Ascending aorta (tissue), 2 donors: Measurements from ENCODE around the gene ZNRF3. TPM values are rescaled to one million over a fixed set of nuclear protein-coding genes. Genes with fewer than 3 reads are reported as not detected.

Source experiments
- DNase-seq, 2 donors: peaks; one replicate each; pipeline ENCODE4 v3.0.0-alpha.2; 2019; ENCODE audit warnings: low spot score in 2 of 2
- H3K27ac ChIP-seq, 2 donors: fragments of 200-600 bp; sonication (generic); one replicate each; pipeline ENCODE4 v1.5.1; 2016 to 2017; ENCODE audit warnings: mild to moderate bottlenecking in 1 of 2
- H3K27me3 ChIP-seq: fragments of 200-600 bp; sonication (generic); one replicate; pipeline ENCODE4 v1.5.1; 2017
- H3K36me3 ChIP-seq, 2 donors: fragments of 200-600 bp; sonication (generic); one replicate each; pipeline ENCODE4 v1.5.1; 2016
- H3K4me1 ChIP-seq, 2 donors: fragments of 200-600 bp; sonication (generic); one replicate each; pipeline ENCODE4 v1.5.1; 2016 to 2017; ENCODE audit warnings: mild to moderate bottlenecking in 1 of 2
- H3K4me3 ChIP-seq, 2 donors: fragments of 200-600 bp; sonication (generic); one replicate each; pipeline ENCODE4 v1.5.1; 2016 to 2017; ENCODE audit warnings: mild to moderate bottlenecking in 1 of 2
- H3K9me3 ChIP-seq, 2 donors: fragments of 200-600 bp; sonication (generic); one replicate each; pipeline ENCODE4 v1.5.1; 2016
- intact Hi-C: fragments of 100-400 bp; cut with DNase I; formaldehyde crosslinking; loops from one replicate; pipeline ENCODE4 v1.15.1; 2023
- total RNA-seq: library from RNA; depleted of rRNA; stranded (reverse); fragments of >200 nt; gene quantifications from one replicate; pipeline ENCODE4 v1.1.0, GENCODE V29; 2016
- TF ChIP-seq, protein P1 (sequence below), 3 experiments: fragments of 200-600 bp in 2 of 3; fragments of 450-650 bp in 1 of 3; sonication (generic) in 2 of 3; IDR thresholded peaks; one replicate each; pipeline ENCODE4 v1.5.1; 2016 to 2019; ENCODE audit warnings: antibody characterized with exemption in 3 of 3, mild to moderate bottlenecking in 1 of 3, moderate library complexity in 1 of 3

ZNRF3 gene
- total RNA-seq, 1 donor from 2014 or later, result 49.1 TPM

DNA sequence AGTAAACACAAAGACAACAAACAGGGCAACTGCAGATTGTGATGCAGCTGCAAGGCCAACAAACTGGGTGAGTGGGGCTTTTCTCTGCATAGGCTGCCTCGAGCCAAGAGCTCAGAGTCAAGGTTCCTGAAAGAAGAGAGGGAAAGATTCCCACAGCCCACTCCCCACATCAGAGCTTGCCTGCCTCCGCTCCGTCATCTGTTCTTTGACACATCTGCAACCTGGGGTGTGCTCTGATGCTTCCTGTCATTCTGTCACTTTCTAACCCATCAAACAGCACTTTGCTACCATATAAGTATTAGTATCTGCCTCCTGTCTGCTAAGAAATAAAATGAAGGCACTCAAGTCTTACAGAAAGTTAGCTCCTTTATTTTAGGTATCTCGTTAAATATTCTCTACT, 131.4 kb downstream of the ZNRF3 start:
- H3K9me3 ChIP-seq, result no peaks in the 10 kb centered on the region
- H3K4me1 ChIP-seq, result peaks cover 0 to 24% of the 10 kb centered on the region in 2 donors
- H3K27ac ChIP-seq, result no peak overlapping the region
- intact Hi-C loops, result no loop called here
- no peak for DNase-seq
- no peak overlapping the region for H3K4me3 ChIP-seq
- no peaks in the 10 kb centered on the region for H3K27me3 ChIP-seq
- no peaks in the 10 kb centered on the region for H3K36me3 ChIP-seq
- TF ChIP-seq, protein P1, sequence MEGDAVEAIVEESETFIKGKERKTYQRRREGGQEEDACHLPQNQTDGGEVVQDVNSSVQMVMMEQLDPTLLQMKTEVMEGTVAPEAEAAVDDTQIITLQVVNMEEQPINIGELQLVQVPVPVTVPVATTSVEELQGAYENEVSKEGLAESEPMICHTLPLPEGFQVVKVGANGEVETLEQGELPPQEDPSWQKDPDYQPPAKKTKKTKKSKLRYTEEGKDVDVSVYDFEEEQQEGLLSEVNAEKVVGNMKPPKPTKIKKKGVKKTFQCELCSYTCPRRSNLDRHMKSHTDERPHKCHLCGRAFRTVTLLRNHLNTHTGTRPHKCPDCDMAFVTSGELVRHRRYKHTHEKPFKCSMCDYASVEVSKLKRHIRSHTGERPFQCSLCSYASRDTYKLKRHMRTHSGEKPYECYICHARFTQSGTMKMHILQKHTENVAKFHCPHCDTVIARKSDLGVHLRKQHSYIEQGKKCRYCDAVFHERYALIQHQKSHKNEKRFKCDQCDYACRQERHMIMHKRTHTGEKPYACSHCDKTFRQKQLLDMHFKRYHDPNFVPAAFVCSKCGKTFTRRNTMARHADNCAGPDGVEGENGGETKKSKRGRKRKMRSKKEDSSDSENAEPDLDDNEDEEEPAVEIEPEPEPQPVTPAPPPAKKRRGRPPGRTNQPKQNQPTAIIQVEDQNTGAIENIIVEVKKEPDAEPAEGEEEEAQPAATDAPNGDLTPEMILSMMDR (IDR thresholded peaks at IDR 0.05), result no peak

DNA sequence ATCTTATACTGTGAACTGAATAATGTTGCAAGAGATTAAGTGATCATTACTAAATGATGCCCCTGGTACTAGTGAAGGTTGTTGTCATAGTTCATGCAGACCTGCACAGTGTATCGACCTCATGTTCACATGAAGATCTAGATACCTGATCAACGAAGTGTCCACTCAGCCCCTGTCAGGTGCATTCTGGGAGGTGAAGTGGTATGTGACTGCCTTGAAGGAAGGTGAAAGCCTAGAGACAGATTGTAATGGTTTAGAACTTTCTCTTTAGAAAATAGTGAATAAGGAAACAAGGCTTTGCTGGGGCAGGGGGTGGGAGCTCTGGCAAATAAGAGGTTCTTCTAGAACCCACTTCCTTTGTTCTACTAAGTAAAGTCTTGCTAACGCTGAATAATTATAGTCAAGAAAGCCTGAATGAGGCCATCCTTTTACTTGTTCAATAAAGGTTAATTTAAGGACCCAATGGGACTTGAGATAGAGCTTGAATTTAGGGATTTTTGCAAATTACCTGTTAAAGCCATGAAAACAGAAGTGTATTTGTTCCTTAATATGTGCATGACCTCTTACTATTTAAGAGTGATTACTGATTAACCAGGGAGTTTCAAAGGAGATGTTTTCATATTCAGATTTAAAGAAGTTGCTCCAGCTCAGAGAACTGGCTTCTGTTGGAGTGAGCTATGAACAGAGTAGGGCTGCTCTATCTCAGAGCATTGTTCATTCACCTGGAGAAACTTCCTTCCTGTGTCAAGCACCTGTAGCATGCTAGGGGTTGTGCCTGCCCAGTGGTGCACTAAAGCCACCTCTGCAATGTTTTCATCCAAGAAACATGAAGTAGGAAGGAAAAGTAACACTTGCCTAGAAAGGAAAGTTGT, 132.9 kb downstream of the ZNRF3 start:
- Histone ChIP-seq H3K27ac (no peak overlapping the region), H3K4me3 (no peak overlapping the region), H3K4me1 (peaks cover 0 to 14% of the 10 kb centered on the region in 2 donors), H3K36me3 (no peaks in the 10 kb centered on the region), H3K27me3 (no peaks in the 10 kb centered on the region), H3K9me3 (no peaks in the 10 kb centered on the region)
- TF ChIP-seq, protein P1 (IDR thresholded peaks at IDR 0.05), result no peak
- no peak for DNase-seq
- intact Hi-C loops, result no loop called here

DNA sequence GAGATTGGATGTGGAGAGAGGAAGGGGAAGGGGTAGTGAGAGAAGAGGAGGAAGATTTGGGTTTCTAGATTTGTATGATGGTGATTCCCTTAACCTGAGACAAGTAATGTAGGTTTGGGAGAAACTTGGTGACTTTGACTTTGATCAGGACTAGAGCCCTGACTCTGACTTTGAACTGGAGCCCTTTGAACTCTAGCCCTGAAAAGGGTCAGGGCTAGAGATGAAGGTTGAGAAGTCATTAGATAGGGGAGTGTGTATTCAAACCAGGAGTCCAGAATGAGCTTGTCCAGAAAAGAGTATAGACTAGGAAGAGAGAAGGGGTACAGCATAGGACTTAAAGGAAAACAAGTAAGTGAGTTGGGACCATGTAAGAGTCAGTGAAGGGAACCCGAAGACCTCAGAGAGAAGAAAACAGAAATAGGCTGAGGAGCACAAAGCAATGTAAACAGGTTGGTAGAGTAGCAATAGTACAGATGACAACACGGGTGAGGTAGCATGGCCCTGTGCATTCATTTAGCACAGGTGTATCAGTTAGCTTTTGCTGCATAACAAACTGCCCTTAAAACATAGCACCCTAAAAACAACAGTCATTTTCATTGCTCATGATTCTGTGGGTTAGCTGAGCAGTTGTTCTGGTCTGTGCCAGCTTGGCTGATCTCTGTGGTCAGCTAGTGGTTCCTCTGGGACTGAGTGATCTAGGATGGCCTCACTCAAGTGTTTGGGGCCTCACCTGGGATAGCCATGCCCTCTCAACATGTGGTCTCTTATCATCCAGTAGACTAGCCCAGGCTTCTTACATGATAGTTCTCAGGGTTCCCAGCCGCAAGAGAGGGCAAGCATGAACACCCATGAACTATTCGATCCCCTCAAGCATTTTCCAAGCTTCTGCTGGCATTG, 135.2 kb downstream of the ZNRF3 start:
- no peak for DNase-seq
- Histone ChIP-seq H3K36me3 (no peaks in the 10 kb centered on the region), H3K4me1 (no peaks in the 10 kb centered on the region), H3K4me3 (no peak overlapping the region), H3K9me3 (no peaks in the 10 kb centered on the region), H3K27me3 (no peaks in the 10 kb centered on the region), H3K27ac (no peak overlapping the region)
- intact Hi-C loops, result no loop called here
- TF ChIP-seq, protein P1 (IDR thresholded peaks at IDR 0.05), result no peak

DNA sequence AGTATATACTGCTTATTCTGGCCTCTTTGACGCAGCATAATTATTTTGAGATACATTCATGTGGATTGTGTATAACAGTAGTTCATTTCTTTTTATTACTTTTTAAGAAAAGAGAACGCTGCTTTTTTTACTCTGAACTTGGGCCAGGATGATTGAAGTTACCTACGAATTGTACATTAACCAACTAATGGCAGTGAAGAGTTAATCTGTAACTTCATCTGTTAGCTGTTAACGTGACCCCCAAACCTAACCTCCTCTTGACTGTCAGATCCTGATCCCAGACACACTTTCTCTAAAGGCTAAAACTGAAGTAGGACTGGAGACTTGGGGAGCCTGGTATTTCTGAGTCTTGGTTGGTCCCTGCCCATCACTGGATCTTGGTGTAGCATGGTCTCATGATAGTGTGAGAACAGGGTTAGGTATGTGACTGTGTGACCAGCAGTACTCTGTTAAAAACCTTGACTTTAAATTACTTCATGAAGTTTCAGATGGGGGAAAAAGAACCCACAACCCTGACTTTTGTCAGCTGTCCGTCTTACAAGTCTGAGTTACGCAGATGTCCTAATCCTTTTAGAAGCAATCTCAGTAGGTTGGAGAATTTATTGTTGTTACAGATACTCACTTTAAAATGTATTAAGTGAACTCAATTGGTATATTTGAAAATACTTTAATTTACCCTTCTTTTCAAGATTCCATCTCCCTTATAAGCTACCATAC, 138.9 kb downstream of the ZNRF3 start:
- Histone ChIP-seq H3K4me3 (no peak overlapping the region), H3K27me3 (no peaks in the 10 kb centered on the region), H3K27ac (no peak overlapping the region), H3K4me1 (no peaks in the 10 kb centered on the region), H3K9me3 (no peaks in the 10 kb centered on the region), H3K36me3 (no peaks in the 10 kb centered on the region)
- intact Hi-C loops, result no loop called here
- TF ChIP-seq, protein P1 (IDR thresholded peaks at IDR 0.05), result no peak
- DNase-seq, result no peak

DNA sequence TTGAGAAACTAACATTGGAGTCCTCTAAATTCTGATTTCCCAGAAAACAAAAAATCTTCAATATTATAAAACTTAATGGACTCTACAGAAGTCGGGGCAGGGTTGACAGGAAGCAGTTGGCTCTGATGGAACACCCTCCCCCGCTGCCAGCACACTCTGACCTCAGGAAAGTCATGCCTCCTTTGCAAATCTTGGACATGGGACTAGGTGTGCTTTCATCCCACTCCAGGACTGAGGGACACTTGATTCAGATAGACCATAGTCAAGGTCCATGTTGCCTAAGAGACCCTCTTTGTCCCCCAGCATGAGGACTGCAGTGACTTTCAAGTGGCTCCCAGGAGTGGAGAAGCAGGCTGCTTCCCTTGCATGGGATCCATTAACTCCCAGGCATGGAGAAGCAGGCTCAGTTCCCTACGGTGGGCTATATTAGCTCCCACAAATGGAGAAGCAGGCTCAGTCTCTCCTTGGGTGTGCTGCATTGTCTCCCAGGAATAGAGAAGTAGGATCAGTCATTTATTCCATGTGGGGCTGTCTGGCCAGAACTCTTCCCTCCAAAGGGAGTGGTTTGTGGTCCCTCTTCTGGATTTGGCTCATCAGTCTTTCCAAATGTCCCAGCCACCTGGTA, 139.9 kb downstream of the ZNRF3 start:
- no peaks in the 10 kb centered on the region for H3K4me1 ChIP-seq
- TF ChIP-seq, protein P1 (IDR thresholded peaks at IDR 0.05), result no peak
- H3K27ac ChIP-seq, result no peak overlapping the region
- intact Hi-C loops, result no loop called here
- H3K36me3 ChIP-seq, result no peaks in the 10 kb centered on the region
- H3K9me3 ChIP-seq, result no peaks in the 10 kb centered on the region
- DNase-seq, result no peak
- H3K4me3 ChIP-seq, result no peak overlapping the region
- H3K27me3 ChIP-seq, result no peaks in the 10 kb centered on the region
